Spleen (tissue), 7 donors: Measurements from ENCODE around the gene UBE2G1.

Experiments used
- CTCF ChIP-seq, 11 experiments: fragments of 200-600 bp in 7 of 11; fragments of 450-650 bp in 4 of 11; sonication (generic) in 4 of 11; IDR thresholded peaks in 8 of 11; conservative IDR thresholded peaks in 3 of 11; 1 replicate in 7 of 11; 2 replicates in 4 of 11; pipeline versions ENCODE4 v1.4.0 to v1.8.0; 2016 to 2021; ENCODE audit warnings: antibody characterized with exemption in 11 of 11, inconsistent platforms in 4 of 11, mild to moderate bottlenecking in 1 of 11
- POLR2A ChIP-seq, 3 donors: fragments of 450-650 bp; IDR thresholded peaks; one replicate each; pipeline ENCODE4 v1.5.1; 2017; ENCODE audit warnings: antibody characterized with exemption in 3 of 3, mild to moderate bottlenecking in 1 of 3
- POLR2AphosphoS5 ChIP-seq, 3 donors: sonication (generic); formaldehyde crosslinking; IDR thresholded peaks; one replicate each; pipeline ENCODE4 v1.5.1; 2017; ENCODE audit warnings: antibody characterized with exemption in 3 of 3
- donor health status: DM: no; HTN: no; CAD: no; lungs with moderate emphysema.
- donor health status: DM: no; HTN: no; CAD: no.
- donor health status: DM: no; HTN: no; CAD: no.

DNA sequence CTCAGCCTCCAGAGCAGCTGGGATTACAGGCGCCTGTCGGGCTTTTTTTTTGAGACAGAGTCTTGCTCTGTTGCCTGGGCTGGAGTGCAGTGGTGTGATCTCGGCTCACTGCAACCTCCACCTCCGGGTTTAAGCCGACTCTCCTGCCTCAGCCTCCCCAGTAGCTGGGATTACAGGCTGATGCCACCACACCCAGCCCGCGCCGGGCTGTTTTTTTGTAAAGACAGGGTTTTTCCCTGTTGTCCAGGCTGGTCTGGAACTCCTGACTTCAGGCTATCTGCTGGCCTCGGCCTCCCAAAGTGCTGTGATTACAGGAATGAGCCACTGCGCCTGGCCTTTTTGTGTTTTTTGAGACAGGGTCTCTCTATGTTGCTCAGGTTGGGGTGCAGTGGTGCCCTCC lies 39.9 kb upstream of the UBE2G1 start:
- no peak for TF ChIP-seq CTCF (IDR thresholded peaks at IDR 0.05 in 8 of 11, conservative IDR thresholded peaks at IDR 0.05 in 3 of 11)
- no peak for TF ChIP-seq POLR2A (IDR thresholded peaks at IDR 0.05)
- TF ChIP-seq POLR2AphosphoS5 (IDR thresholded peaks at IDR 0.05) = no peak
